ENCODE measurements around the gene GPR176. TPM values are rescaled to one million over a fixed set of nuclear protein-coding genes. Genes with fewer than 3 reads are reported as not detected.

GPR176 gene
- total and polyA plus RNA-seq, 7 experiments from 2014 or later = 0.07 TPM; not detected in 6

GRCh38 chr15:39796601-39797000 lies 123.5 kb downstream of the GPR176 start:
- H3K9me3 Mint-ChIP-seq = no peaks in the 10 kb centered on the region
- ATAC-seq (no peak), DNase-seq (no peak)
- no peaks in the 10 kb centered on the region for H3K27me3 ChIP-seq (ENCODE audit: control insufficient read depth in 2 of 2, insufficient read depth in 2 of 2, low read length in 2 of 2)
- H3K4me3 ChIP-seq (ENCODE audit: low read length) = no peak overlapping the region
- CTCF ChIA-PET = no interaction called here
- no peak overlapping the region for H3K4me3 Mint-ChIP-seq
- POLR2A ChIA-PET = no interaction called here
- peaks cover 0 to 3% (median 0%) of the 10 kb centered on the region in 7 donors for H3K4me1 Mint-ChIP-seq
- intact Hi-C loops (cut with micrococcal nuclease) = no loop called here
- no peak overlapping the region for H3K27ac ChIP-seq (ENCODE audit: low read depth, low read length)
- no peaks in the 10 kb centered on the region for H3K36me3 Mint-ChIP-seq
- no peaks in the 10 kb centered on the region for H3K4me1 ChIP-seq (ENCODE audit: control insufficient read depth in 2 of 2, insufficient read depth in 2 of 2, low read length in 2 of 2)
- H3K27ac Mint-ChIP-seq = no peak overlapping the region
- peaks cover 50 to 62% (median 59%) of the 10 kb centered on the region in 5 donors for H3K27me3 Mint-ChIP-seq
- no peaks in the 10 kb centered on the region for H3K9me3 ChIP-seq (ENCODE audit: control insufficient read depth in 2 of 3, low read length in 3 of 3)
- H3K36me3 ChIP-seq (ENCODE audit: control insufficient read depth in 2 of 3, insufficient read depth in 3 of 3, low read length in 3 of 3) = no peaks in the 10 kb centered on the region

- Histone ChIP-seq H3K27me3 (ENCODE audit: control insufficient read depth in 2 of 2, insufficient read depth in 2 of 2, low read length in 2 of 2) (no peaks in the 10 kb centered on the region), H3K9me3 (ENCODE audit: control insufficient read depth in 2 of 3, low read length in 3 of 3) (no peaks in the 10 kb centered on the region), H3K4me3 (ENCODE audit: low read length) (no peak overlapping the region), H3K36me3 (ENCODE audit: control insufficient read depth in 2 of 3, insufficient read depth in 3 of 3, low read length in 3 of 3) (no peaks in the 10 kb centered on the region), H3K27ac (ENCODE audit: low read depth, low read length) (no peak overlapping the region), H3K4me1 (ENCODE audit: control insufficient read depth in 2 of 2, insufficient read depth in 2 of 2, low read length in 2 of 2) (no peaks in the 10 kb centered on the region)
- no peak for DNase-seq
- no peaks in the 10 kb centered on the region for H3K36me3 Mint-ChIP-seq
- H3K27ac Mint-ChIP-seq = no peak overlapping the region
- intact Hi-C loops (cut with micrococcal nuclease) = no loop called here
- H3K9me3 Mint-ChIP-seq = no peaks in the 10 kb centered on the region
- ChIA-PET CTCF (no interaction called here), POLR2A (no interaction called here)
- peaks cover 43 to 52% (median 49%) of the 10 kb centered on the region in 5 donors for H3K27me3 Mint-ChIP-seq
- no peak overlapping the region for H3K4me3 Mint-ChIP-seq
- ATAC-seq = no peak
- H3K4me1 Mint-ChIP-seq = peaks cover 0 to 3% (median 0%) of the 10 kb centered on the region in 7 donors
These were observed 124.6 kb downstream of the GPR176 start for GRCh38 chr15:39795486-39795885.

- intact Hi-C loops (cut with micrococcal nuclease) = no loop called here
- Histone ChIP-seq H3K27me3 (ENCODE audit: control insufficient read depth in 2 of 2, insufficient read depth in 2 of 2, low read length in 2 of 2) (no peaks in the 10 kb centered on the region), H3K9me3 (ENCODE audit: control insufficient read depth in 2 of 3, low read length in 3 of 3) (no peaks in the 10 kb centered on the region), H3K4me3 (ENCODE audit: low read length) (no peak overlapping the region), H3K27ac (ENCODE audit: low read depth, low read length) (no peak overlapping the region), H3K4me1 (ENCODE audit: control insufficient read depth in 2 of 2, insufficient read depth in 2 of 2, low read length in 2 of 2) (no peaks in the 10 kb centered on the region), H3K36me3 (ENCODE audit: control insufficient read depth in 2 of 3, insufficient read depth in 3 of 3, low read length in 3 of 3) (no peaks in the 10 kb centered on the region)
- no peaks in the 10 kb centered on the region for H3K9me3 Mint-ChIP-seq
- H3K27ac Mint-ChIP-seq = no peak overlapping the region
- DNase-seq (no peak), ATAC-seq (no peak)
- peaks cover 40 to 47% (median 46%) of the 10 kb centered on the region in 5 donors for H3K27me3 Mint-ChIP-seq
- ChIA-PET POLR2A (interaction anchor here (0.8 kb wide), 1 partner anchor 10 kb away, joined by 3 read pairs; no protein-coding TSS in a partner anchor), CTCF (interaction anchor here (0.6 kb wide), 1 partner anchor 11 kb away, joined by 3 read pairs; no protein-coding TSS in a partner anchor)
- H3K4me3 Mint-ChIP-seq = no peak overlapping the region
- H3K4me1 Mint-ChIP-seq = peaks cover 0 to 3% (median 0%) of the 10 kb centered on the region in 7 donors
- H3K36me3 Mint-ChIP-seq = no peaks in the 10 kb centered on the region
These were observed 125.1 kb downstream of the GPR176 start for GRCh38 chr15:39794954-39795353.

- ATAC-seq = no peak
- H3K27ac ChIP-seq (ENCODE audit: low read depth, low read length) = no peak overlapping the region
- no peak overlapping the region for H3K4me3 Mint-ChIP-seq
- H3K36me3 ChIP-seq (ENCODE audit: control insufficient read depth in 2 of 3, insufficient read depth in 3 of 3, low read length in 3 of 3) = no peaks in the 10 kb centered on the region
- no peak for DNase-seq
- intact Hi-C loops (cut with micrococcal nuclease) = no loop called here
- ChIA-PET CTCF (no interaction called here), POLR2A (interaction anchor here (0.8 kb wide), 1 partner anchor 9 kb away, joined by 3 read pairs; no protein-coding TSS in a partner anchor)
- no peaks in the 10 kb centered on the region for H3K4me1 ChIP-seq (ENCODE audit: control insufficient read depth in 2 of 2, insufficient read depth in 2 of 2, low read length in 2 of 2)
- no peak overlapping the region for H3K4me3 ChIP-seq (ENCODE audit: low read length)
- H3K9me3 ChIP-seq (ENCODE audit: control insufficient read depth in 2 of 3, low read length in 3 of 3) = no peaks in the 10 kb centered on the region
- no peak overlapping the region for H3K27ac Mint-ChIP-seq
- peaks cover 0 to 3% (median 0%) of the 10 kb centered on the region in 7 donors for H3K4me1 Mint-ChIP-seq
- no peaks in the 10 kb centered on the region for H3K9me3 Mint-ChIP-seq
- H3K27me3 ChIP-seq (ENCODE audit: control insufficient read depth in 2 of 2, insufficient read depth in 2 of 2, low read length in 2 of 2) = no peaks in the 10 kb centered on the region
- H3K36me3 Mint-ChIP-seq = no peaks in the 10 kb centered on the region
- H3K27me3 Mint-ChIP-seq = peaks cover 34 to 42% (median 36%) of the 10 kb centered on the region in 5 donors
These were observed 126.1 kb downstream of the GPR176 start for GRCh38 chr15:39793923-39794322.

- Histone ChIP-seq H3K4me3 (ENCODE audit: low read length) (no peak overlapping the region), H3K9me3 (ENCODE audit: control insufficient read depth in 2 of 3, low read length in 3 of 3) (no peaks in the 10 kb centered on the region), H3K36me3 (ENCODE audit: control insufficient read depth in 2 of 3, insufficient read depth in 3 of 3, low read length in 3 of 3) (no peaks in the 10 kb centered on the region), H3K27ac (ENCODE audit: low read depth, low read length) (no peak overlapping the region), H3K4me1 (ENCODE audit: control insufficient read depth in 2 of 2, insufficient read depth in 2 of 2, low read length in 2 of 2) (no peaks in the 10 kb centered on the region), H3K27me3 (ENCODE audit: control insufficient read depth in 2 of 2, insufficient read depth in 2 of 2, low read length in 2 of 2) (no peaks in the 10 kb centered on the region)
- CTCF ChIA-PET = no interaction called here
- no peaks in the 10 kb centered on the region for H3K36me3 Mint-ChIP-seq
- intact Hi-C loops (cut with micrococcal nuclease) = no loop called here
- H3K9me3 Mint-ChIP-seq = no peaks in the 10 kb centered on the region
- DNase-seq (no peak), ATAC-seq (no peak)
- POLR2A ChIA-PET = no interaction called here
- peaks cover 25 to 42% (median 36%) of the 10 kb centered on the region in 5 donors for H3K27me3 Mint-ChIP-seq
- H3K4me3 Mint-ChIP-seq = no peak overlapping the region
- peaks cover 0 to 11% (median under 1%) of the 10 kb centered on the region in 7 donors for H3K4me1 Mint-ChIP-seq
- H3K27ac Mint-ChIP-seq = no peak overlapping the region
These were observed 127.2 kb downstream of the GPR176 start for GRCh38 chr15:39792844-39793335.

DNA sequence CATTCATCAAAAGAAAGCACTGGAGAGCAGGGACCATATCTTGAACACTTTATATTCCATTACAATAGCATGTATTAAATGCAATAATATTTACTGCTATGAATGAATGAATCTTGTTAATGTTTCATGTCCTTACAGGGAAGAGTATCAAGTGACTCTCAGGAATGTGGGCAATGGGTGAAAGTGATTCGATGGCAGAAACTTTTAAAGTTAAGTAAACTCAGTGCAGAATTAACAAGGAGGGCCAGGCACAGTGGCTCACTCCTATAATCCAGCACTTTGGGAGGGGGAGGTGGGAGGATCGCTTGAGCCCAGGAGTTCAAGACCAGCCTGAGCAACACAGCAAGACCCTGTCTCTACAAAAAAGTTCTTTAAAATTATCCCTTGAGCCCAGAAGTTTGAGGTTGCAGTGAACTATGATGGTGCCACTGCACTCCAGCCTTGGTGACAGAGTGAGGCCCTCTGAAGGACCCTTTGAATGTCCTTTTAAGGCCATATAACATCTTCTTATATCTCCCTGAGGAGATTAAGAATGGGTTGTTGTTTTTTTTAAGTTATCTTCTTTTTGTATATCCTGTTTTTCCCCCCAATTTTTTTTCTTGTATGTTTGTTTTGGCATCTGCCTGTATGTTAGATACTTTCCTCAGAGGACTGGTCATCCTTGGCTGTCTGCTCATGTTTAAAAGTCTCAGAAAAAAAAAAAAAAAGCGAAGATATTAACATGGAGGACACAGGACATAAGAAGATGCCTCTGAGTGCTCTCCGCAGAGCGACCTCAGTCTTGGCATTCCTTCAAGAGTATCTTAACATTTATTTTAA lies 127.8 kb downstream of the GPR176 start:
- no peaks in the 10 kb centered on the region for H3K4me1 ChIP-seq (ENCODE audit: control insufficient read depth in 2 of 2, insufficient read depth in 2 of 2, low read length in 2 of 2)
- H3K9me3 ChIP-seq (ENCODE audit: control insufficient read depth in 2 of 3, low read length in 3 of 3) = no peaks in the 10 kb centered on the region
- ChIA-PET CTCF (no interaction called here), POLR2A (no interaction called here)
- ATAC-seq (no peak), DNase-seq (no peak)
- Mint-ChIP-seq H3K36me3 (no peaks in the 10 kb centered on the region), H3K9me3 (no peaks in the 10 kb centered on the region), H3K27ac (no peak overlapping the region), H3K27me3 (peaks cover 18 to 40% (median 32%) of the 10 kb centered on the region in 5 donors), H3K4me1 (peaks cover 0 to 17% (median 4%) of the 10 kb centered on the region in 7 donors), H3K4me3 (no peak overlapping the region)
- intact Hi-C loops (cut with micrococcal nuclease) = no loop called here
- H3K4me3 ChIP-seq (ENCODE audit: low read length) = no peak overlapping the region
- H3K27me3 ChIP-seq (ENCODE audit: control insufficient read depth in 2 of 2, insufficient read depth in 2 of 2, low read length in 2 of 2) = no peaks in the 10 kb centered on the region
- no peaks in the 10 kb centered on the region for H3K36me3 ChIP-seq (ENCODE audit: control insufficient read depth in 2 of 3, insufficient read depth in 3 of 3, low read length in 3 of 3)
- no peak overlapping the region for H3K27ac ChIP-seq (ENCODE audit: low read depth, low read length)

Data from naive thymus-derived CD4-positive, alpha-beta T cell (primary cell).